Measurements from ENCODE around the gene DOCK3.
"Not testable (repeated sequence)": the region's sequence is repeated elsewhere in the genome, so short reads cannot be mapped to it uniquely, and the experiment has no call there.

Gene DOCK3

GRCh38 chr3:51378726-51379125 lies 704.0 kb downstream of the DOCK3 start:
- no peak for DNase-seq

GRCh38 chr3:51379301-51379700 lies 704.6 kb downstream of the DOCK3 start:
- no peak for DNase-seq

GRCh38 chr3:51379746-51380455 lies 705.2 kb downstream of the DOCK3 start:
- no peak for DNase-seq

DNA sequence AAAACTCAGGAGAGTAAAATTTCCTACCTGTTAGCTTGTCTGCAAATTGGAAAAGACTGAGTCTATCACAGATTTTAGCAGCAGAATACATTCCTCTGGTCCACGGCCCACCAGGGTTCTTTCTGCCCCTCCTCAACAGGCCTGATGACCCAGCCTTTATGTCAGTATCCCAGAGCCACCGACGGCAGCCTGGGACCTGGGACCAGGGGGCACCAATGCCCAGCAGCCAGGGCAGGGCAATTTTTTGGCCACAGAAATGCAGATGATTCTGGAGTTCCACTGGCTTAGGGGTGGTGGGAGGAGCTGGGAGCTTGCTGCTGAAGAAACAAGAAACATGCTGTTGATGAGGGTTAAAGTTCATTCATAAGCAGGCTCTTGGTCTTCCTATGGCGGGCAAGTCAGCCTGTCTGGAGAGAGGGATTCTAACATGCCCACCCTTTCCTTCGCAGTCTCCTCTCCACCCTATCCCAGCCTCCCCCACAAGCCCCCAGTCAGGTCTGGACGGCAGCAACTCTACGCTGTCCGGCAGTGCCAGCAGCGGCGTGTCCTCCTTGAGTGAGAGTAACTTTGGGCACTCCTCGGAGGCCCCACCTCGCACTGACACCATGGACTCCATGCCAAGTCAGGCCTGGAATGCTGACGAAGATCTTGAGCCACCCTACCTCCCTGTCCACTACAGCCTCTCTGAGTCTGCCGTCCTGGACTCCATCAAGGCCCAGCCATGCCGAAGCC lies 706.0 kb downstream of the DOCK3 start:
- no peak for DNase-seq

- DNase-seq, result no peak
Observed at GRCh38 chr3:51381333-51381705, 706.6 kb downstream of the DOCK3 start.

- DNase-seq, result no peak
Observed at GRCh38 chr3:51382076-51382745, 707.5 kb downstream of the DOCK3 start.

DNA sequence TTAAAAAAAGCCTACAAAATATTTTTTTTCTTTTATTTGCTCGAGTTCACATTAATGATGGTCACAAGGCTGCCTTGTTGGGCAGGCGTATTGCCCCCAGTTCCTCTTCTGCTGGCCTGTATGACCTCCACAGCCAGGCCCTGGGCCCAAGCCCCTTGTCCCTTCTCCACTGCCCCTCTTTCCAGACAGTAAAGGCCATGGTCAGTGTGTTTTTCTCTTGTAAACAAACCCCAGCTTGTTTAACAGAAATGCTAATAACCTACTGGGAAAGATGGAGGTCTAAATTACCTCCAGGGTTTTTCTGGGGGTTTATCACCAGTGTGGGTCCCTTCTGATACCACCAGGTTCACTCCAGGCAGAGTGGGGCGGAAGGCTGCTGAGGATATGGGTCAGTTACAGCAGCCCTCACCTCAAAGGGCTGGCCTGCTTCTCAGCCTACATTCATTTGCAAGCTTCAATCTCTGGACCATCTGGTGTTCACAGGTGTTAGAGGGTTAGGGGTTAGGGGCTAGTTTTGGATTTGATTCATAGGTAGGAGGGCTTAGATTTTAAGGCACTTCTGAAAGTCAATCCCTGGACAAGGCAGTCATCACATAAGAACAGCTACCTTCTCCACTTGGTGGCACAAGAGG lies 708.3 kb downstream of the DOCK3 start:
- no peak for DNase-seq

GRCh38 chr3:51384055-51384725 lies 709.5 kb downstream of the DOCK3 start:
- DNase-seq, result no peak

DNA sequence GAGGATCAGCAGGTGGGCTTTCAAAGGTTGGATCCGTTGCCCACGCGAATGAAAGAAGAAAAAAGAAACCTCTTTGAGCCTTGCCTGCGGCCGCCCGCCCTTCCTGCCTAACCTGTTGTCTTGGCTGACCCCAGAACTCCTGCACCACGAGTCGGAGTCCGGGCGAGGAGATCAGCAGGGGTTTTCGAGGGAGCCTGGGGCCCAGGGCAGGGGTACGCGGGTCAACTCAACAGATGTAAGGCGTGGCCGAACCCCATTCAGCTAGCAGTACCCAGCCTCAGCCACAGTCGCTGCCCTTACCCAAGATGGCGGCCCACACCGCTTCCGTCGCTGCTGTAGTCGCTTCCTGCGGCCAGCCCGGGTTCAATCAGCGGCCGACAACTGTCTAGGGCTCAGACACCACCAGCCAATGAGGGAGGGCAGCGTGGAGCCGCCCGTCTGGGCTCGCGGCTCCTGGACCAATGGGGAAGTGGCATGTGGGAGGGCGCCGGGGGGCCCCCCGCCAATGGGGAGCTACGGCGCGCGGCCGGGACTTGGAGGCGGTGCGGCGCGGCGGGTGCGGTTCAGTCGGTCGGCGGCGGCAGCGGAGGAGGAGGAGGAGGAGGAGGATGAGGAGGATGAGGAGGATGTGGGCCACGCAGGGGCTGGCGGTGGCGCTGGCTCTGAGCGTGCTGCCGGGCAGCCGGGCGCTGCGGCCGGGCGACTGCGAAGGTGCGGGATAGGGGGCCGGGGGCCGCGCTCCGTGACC lies 710.2 kb downstream of the DOCK3 start, which contains the start of gene MANF:
Gene MANF (plus strand): TSS at position 566 of the 748 bp plus-strand sequence. CDS start 52 bp downstream, at position 618.
- DNase-seq, result peak; percentile 87

GRCh38 chr3:51385621-51386091 lies 710.9 kb downstream of the DOCK3 start:
- no peak for DNase-seq

GRCh38 chr3:51386159-51386851 lies 711.6 kb downstream of the DOCK3 start:
- DNase-seq, result no peak

DNA sequence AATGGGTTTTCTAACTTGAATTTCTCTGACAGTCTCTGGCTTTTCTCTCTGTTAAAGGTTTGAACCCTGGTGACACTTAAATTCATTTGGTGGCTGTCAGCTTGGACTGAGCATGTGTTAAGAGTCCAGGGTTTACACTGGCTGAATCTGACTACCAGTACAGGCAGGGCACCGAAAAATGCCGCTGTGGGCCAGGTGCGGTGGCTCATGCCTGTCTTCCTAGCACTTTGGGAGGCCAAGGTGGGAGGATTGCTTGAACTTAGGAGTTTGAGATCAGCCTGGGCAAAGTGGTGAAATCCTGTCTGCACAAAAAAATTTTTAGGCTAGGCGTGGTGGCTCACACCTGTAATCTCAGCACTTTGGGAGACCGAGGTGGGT lies 712.1 kb downstream of the DOCK3 start:
- no peak for DNase-seq

DNA sequence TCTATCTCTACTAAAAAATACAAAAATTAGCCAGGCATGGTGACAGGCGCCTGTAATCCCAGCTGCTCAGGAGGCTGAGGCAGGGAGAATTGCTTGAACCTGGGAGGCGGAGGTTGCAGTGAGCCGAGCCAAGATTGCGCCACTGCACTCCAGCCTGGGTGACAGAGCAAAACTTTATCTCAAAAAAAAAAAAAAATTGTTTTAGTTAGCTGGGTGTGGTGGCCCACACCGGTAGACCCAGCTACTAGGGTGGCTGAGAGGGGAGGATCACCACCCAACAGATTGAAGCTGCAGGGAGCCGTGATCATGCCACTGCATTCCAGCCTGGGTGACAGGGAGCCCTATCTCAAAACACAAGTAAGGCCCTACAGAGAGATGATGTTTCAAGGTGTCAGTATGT lies 712.6 kb downstream of the DOCK3 start:
- not testable (repeated sequence) for DNase-seq

- DNase-seq, result no peak
Observed at GRCh38 chr3:51388286-51389029, 713.7 kb downstream of the DOCK3 start.

GRCh38 chr3:51389423-51390183 lies 714.9 kb downstream of the DOCK3 start:
- DNase-seq, result peak; percentile 32

- no peak for DNase-seq
Observed at GRCh38 chr3:51390246-51391074, 715.7 kb downstream of the DOCK3 start.

DNA sequence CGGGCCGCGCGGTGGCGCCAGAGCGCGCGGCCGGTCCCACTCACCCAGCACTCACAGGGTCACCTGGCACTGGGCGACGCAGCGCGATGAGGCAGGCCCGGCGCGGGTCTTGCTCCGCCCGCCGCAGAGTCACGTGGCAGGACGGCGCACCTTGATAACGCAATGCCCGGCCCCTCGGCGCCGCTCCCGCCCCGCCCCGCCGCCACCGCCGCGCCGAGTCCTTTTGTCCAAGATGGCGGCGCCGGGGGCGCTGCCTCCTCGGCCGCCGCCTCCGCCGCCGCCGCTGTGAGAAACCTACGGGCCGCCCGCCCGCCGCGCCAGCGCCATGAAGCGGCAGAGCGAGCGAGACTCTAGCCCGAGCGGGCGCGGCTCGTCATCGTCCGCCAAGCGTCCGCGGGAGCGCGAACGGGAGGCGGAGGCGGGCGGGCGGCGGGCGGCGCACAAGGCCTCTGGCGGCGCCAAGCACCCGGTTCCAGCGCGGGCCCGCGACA lies 716.4 kb downstream of the DOCK3 start, which contains the start of gene RBM15B:
Gene RBM15B (plus strand): TSS at position 211 of the 491 bp plus-strand sequence. CDS start 115 bp downstream, at position 326.
- peak; percentile 76 for DNase-seq

Measured in COR-L47 (cell line).